ENCODE data around the gene TNFRSF17.

The TNFRSF17 gene

DNA sequence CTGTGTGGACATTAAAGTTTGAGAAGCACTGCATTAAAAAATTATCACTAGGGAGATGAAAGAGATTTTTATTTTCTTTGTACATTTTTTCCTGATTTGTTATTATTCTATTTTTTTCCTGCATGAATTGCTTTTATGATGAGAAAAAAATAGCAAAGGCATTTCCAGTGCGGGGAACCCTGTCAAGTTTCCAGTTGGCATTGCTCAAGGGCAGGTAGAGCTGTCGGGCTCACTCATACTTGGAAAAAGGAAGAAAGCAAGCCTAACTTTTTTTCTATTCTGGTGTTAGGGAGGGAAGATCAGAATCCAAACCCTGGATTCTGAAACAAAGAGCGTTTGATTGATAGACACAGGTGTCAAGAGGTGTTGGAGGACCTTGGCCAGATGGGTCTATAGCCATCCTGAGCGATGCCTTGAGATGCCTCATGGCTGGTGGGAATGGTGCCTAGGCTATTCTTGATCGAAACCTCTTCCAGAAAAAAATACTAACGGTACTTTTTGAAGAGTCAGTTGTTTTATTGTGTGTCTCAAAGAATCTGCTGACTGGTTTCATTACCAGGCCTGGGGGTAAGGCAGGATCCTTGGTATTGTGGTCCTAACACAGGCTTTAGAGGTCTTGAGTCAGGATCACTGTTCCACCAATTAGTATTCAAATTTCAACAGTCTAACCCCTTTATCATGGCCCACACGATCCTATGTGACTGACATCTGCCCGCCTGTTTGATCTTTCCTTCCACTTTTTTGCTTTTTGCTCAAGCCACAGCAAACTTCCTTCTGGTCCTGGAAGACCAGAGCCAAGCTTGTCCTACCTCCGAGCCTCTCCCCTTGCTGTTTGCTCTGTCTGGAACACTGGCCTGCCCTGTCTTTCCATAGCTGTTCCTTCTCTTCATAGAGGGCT lies 31.7 kb downstream of the TNFRSF17 start:
- Histone ChIP-seq H3K9me2 (replicated peaks; ENCODE audit: low read depth, low read length) (no peaks in the 10 kb centered on the region), H3K9ac (ENCODE audit: low read depth, low read length, poor library complexity, severe bottlenecking) (no peak overlapping the region), H3K4me2 (ENCODE audit: low read depth, low read length, poor library complexity, severe bottlenecking) (no peak overlapping the region), H3K9me3 (ENCODE audit: insufficient read depth, low read depth, low read length) (no peaks in the 10 kb centered on the region), H3F3A (ENCODE audit: low read depth) (no peaks in the 10 kb centered on the region), H3K36me3 (ENCODE audit: insufficient read depth, low read length) (no peaks in the 10 kb centered on the region), H3K4me1 (ENCODE audit: insufficient read depth, low read length, poor library complexity, severe bottlenecking) (peaks cover 8% of the 10 kb centered on the region), H3K79me2 (ENCODE audit: insufficient read depth, low read length) (no peaks in the 10 kb centered on the region), H2AFZ (ENCODE audit: low read length) (no peak overlapping the region), H3K4me3 (ENCODE audit: low read length, poor library complexity, severe bottlenecking) (no peak overlapping the region), H4K20me1 (ENCODE audit: insufficient read depth, low read length, poor library complexity, severe bottlenecking) (no peaks in the 10 kb centered on the region), H3K27me3 (ENCODE audit: insufficient read depth, low read length, poor library complexity, severe bottlenecking) (no peaks in the 10 kb centered on the region)
- TF ChIP-seq, protein P1, sequence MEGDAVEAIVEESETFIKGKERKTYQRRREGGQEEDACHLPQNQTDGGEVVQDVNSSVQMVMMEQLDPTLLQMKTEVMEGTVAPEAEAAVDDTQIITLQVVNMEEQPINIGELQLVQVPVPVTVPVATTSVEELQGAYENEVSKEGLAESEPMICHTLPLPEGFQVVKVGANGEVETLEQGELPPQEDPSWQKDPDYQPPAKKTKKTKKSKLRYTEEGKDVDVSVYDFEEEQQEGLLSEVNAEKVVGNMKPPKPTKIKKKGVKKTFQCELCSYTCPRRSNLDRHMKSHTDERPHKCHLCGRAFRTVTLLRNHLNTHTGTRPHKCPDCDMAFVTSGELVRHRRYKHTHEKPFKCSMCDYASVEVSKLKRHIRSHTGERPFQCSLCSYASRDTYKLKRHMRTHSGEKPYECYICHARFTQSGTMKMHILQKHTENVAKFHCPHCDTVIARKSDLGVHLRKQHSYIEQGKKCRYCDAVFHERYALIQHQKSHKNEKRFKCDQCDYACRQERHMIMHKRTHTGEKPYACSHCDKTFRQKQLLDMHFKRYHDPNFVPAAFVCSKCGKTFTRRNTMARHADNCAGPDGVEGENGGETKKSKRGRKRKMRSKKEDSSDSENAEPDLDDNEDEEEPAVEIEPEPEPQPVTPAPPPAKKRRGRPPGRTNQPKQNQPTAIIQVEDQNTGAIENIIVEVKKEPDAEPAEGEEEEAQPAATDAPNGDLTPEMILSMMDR (conservative IDR thresholded peaks at IDR 0.05; ENCODE audit: low read length): no peak
- TF ChIP-seq EZH2phosphoT487 (IDR thresholded peaks at IDR 0.05; ENCODE audit: borderline replicate concordance): no peak

DNA sequence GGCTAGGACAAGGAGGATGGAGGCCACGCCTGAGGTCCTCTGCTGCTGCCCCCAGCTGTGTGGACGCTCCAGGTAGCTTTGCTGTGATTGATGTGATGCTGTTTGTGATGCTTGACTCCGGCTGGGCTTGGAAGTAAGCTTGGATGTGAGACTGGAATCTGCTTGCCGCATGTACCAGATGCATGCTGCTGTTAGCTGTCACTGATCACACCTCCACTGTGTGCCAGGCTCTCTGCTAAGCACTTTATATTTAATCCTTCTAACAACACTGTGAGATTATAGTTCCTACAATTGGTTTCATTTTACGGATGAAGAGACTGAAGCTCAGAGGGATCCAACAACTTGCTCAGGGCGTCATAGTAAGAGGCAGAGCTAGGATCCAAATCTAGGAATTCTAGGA lies 35.0 kb downstream of the TNFRSF17 start:
- H3K9me2 ChIP-seq (replicated peaks; ENCODE audit: low read depth, low read length): no peaks in the 10 kb centered on the region
- H2AFZ ChIP-seq (ENCODE audit: low read length): no peak overlapping the region
- no peaks in the 10 kb centered on the region for H3K36me3 ChIP-seq (ENCODE audit: insufficient read depth, low read length)
- H3K9ac ChIP-seq (ENCODE audit: low read depth, low read length, poor library complexity, severe bottlenecking): no peak overlapping the region
- TF ChIP-seq EZH2phosphoT487 (IDR thresholded peaks at IDR 0.05; ENCODE audit: borderline replicate concordance): no peak
- TF ChIP-seq, protein P1 (conservative IDR thresholded peaks at IDR 0.05; ENCODE audit: low read length): no peak
- H3K4me2 ChIP-seq (ENCODE audit: low read depth, low read length, poor library complexity, severe bottlenecking): no peak overlapping the region
- no peaks in the 10 kb centered on the region for H3K9me3 ChIP-seq (ENCODE audit: insufficient read depth, low read depth, low read length)
- H3K79me2 ChIP-seq (ENCODE audit: insufficient read depth, low read length): no peaks in the 10 kb centered on the region
- no peak overlapping the region for H3K4me3 ChIP-seq (ENCODE audit: low read length, poor library complexity, severe bottlenecking)
- H4K20me1 ChIP-seq (ENCODE audit: insufficient read depth, low read length, poor library complexity, severe bottlenecking): no peaks in the 10 kb centered on the region
- no peaks in the 10 kb centered on the region for H3K4me1 ChIP-seq (ENCODE audit: insufficient read depth, low read length, poor library complexity, severe bottlenecking)
- no peaks in the 10 kb centered on the region for H3K27me3 ChIP-seq (ENCODE audit: insufficient read depth, low read length, poor library complexity, severe bottlenecking)
- H3F3A ChIP-seq (ENCODE audit: low read depth): no peaks in the 10 kb centered on the region

DNA sequence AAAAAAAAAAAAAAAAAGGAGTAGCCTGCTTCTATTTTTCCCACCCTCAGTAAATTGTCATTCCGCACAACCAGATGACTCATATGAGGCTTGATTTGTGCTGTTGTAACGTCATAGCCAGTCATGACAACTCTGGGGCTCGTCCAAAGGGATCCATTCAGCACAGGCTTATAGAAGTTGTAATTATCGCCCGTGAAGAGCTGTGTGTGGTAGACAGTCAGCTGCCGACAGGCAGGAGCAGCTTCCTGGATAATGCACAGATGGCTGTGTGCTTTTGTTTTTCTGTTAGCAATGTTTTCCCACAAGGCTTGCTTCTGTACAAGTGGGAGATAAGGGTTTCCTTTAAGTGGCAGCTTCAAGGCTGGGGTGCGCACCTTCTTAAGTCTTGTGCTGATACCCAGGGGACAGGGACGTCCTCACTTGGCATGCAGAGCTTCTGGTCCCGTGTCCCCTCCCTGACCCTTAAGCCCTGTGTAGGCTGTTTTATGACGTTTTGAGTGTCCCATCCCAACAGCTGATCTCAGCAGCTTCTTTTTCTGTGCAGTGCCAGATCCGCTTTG lies 37.5 kb downstream of the TNFRSF17 start:
- H3K4me1 ChIP-seq (ENCODE audit: insufficient read depth, low read length, poor library complexity, severe bottlenecking): no peaks in the 10 kb centered on the region
- no peak overlapping the region for H3K4me2 ChIP-seq (ENCODE audit: low read depth, low read length, poor library complexity, severe bottlenecking)
- no peaks in the 10 kb centered on the region for H3K27me3 ChIP-seq (ENCODE audit: insufficient read depth, low read length, poor library complexity, severe bottlenecking)
- no peaks in the 10 kb centered on the region for H3K9me2 ChIP-seq (replicated peaks; ENCODE audit: low read depth, low read length)
- H4K20me1 ChIP-seq (ENCODE audit: insufficient read depth, low read length, poor library complexity, severe bottlenecking): no peaks in the 10 kb centered on the region
- H3K4me3 ChIP-seq (ENCODE audit: low read length, poor library complexity, severe bottlenecking): no peak overlapping the region
- no peak overlapping the region for H3K9ac ChIP-seq (ENCODE audit: low read depth, low read length, poor library complexity, severe bottlenecking)
- no peaks in the 10 kb centered on the region for H3K36me3 ChIP-seq (ENCODE audit: insufficient read depth, low read length)
- no peaks in the 10 kb centered on the region for H3K9me3 ChIP-seq (ENCODE audit: insufficient read depth, low read depth, low read length)
- no peaks in the 10 kb centered on the region for H3F3A ChIP-seq (ENCODE audit: low read depth)
- H2AFZ ChIP-seq (ENCODE audit: low read length): no peak overlapping the region
- H3K79me2 ChIP-seq (ENCODE audit: insufficient read depth, low read length): no peaks in the 10 kb centered on the region
- TF ChIP-seq, protein P1 (conservative IDR thresholded peaks at IDR 0.05; ENCODE audit: low read length): no peak
- no peak for TF ChIP-seq EZH2phosphoT487 (IDR thresholded peaks at IDR 0.05; ENCODE audit: borderline replicate concordance)
